HCT116 (cell line): ENCODE data around the gene PRPF18. TPM values are rescaled to one million over a fixed set of nuclear protein-coding genes. Genes with fewer than 3 reads are reported as not detected.

Experiments used
- ATAC-seq: fragments of 200-7000 bp; cut with Tn5 transposase; 2 replicates; pipeline ENCODE4 v1.9.1; 2020; ENCODE audit warnings: mild to moderate bottlenecking, moderate library complexity
- BruUV-seq: library from RNA; stranded (reverse); fragments of 400-500 nt; replicated peaks from 2 replicates; lab custom pipeline; 2021; lab: Mats Ljungman, UMichigan
- CTCF ChIA-PET: fragments of 300-600 bp; sonication (Branson Sonifier 250); formaldehyde crosslinking; loops from one replicate; lab custom pipeline; 2021; ENCODE audit warnings: antibody characterized with exemption; lab: Charles Lee
- POLR2A ChIA-PET: fragments of 300-600, 350-600 bp; sonication (Branson Sonifier 250); formaldehyde crosslinking; loops from one replicate; lab custom pipeline; 2021; ENCODE audit warnings: antibody characterized with exemption; lab: Charles Lee
- RAD21 ChIA-PET, 2 experiments: fragments of 300-600 bp; sonication (Branson Sonifier 250); formaldehyde crosslinking; loops; one replicate each; lab custom pipeline; 2023; ENCODE audit warnings: low total read pairs in 2 of 2; ENCODE audit not compliant: uncharacterized antibody in 2 of 2, unreplicated experiment in 2 of 2, low non-redundant PET in 1 of 2; lab: Charles Lee
- DNase-seq: peaks from one replicate; pipeline ENCODE4 v3.0.0-alpha.2; 2010; ENCODE audit warnings: low read depth, low spot score
- H2AFZ ChIP-seq: fragments of 200-600 bp; shearing (Covaris generic), sonication (generic); 2 replicates; pipeline ENCODE4 v1.6.1; 2017; ENCODE audit warnings: low read depth, mixed run types, mixed read lengths, antibody characterized with exemption, low read length; ENCODE audit not compliant: poor library complexity, severe bottlenecking
- H3K27ac ChIP-seq: 2 replicates; pipeline ENCODE4 v1.5.1; 2012; ENCODE audit warnings: low read depth, low read length
- H3K27me3 ChIP-seq: fragments of 200-600 bp; sonication (generic); 2 replicates; pipeline ENCODE4 v1.6.1; 2016; ENCODE audit warnings: mixed run types, low read length, mixed read lengths; ENCODE audit not compliant: insufficient read depth
- H3K36me3 ChIP-seq, 2 experiments: fragments of 200-500 bp in 1 of 2; fragments of 200-600 bp in 1 of 2; sonication (Bioruptor generic) in 1 of 2; sonication (generic) in 1 of 2; 2 replicates each; pipeline versions ENCODE4 v1.5.1 to v1.6.1; 2014 to 2016; ENCODE audit warnings: low read length in 2 of 2, inconsistent platforms in 1 of 2, mixed read lengths in 1 of 2, mixed run types in 1 of 2; ENCODE audit not compliant: insufficient read depth in 2 of 2, control insufficient read depth in 1 of 2
- H3K4me1 ChIP-seq, 2 experiments: fragments of 200-600 bp in 1 of 2; sonication (generic) in 1 of 2; 2 replicates each; pipeline versions ENCODE4 v1.5.1 to v1.6.1; 2012 to 2017; ENCODE audit warnings: low read length in 2 of 2, inconsistent platforms in 1 of 2, mild to moderate bottlenecking in 1 of 2, mixed read lengths in 1 of 2, mixed run types in 1 of 2, moderate library complexity in 1 of 2; ENCODE audit not compliant: insufficient read depth in 2 of 2, control insufficient read depth in 1 of 2
- H3K4me2 ChIP-seq: fragments of 200-600 bp; sonication (generic); 2 replicates; pipeline ENCODE4 v1.6.1; 2017; ENCODE audit warnings: mixed run types, low read length, mixed read lengths
- H3K4me3 ChIP-seq, 2 experiments: fragments of 200-600 bp in 1 of 2; sonication (generic) in 1 of 2; replicated peaks in 1 of 2; 2 replicates each; pipeline ENCODE4 v1.5.1; 2011 to 2016; ENCODE audit warnings: low read length in 2 of 2, control low read depth in 1 of 2, low read depth in 1 of 2, mild to moderate bottlenecking in 1 of 2, mixed read lengths in 1 of 2, mixed run types in 1 of 2
- H3K79me2 ChIP-seq: fragments of 200-600 bp; sonication (generic); 2 replicates; pipeline ENCODE4 v1.6.1; 2017; ENCODE audit warnings: mild to moderate bottlenecking, mixed run types, low read length, moderate library complexity, mixed read lengths; ENCODE audit not compliant: insufficient read depth
- H3K9ac ChIP-seq: fragments of 200-600 bp; sonication (generic); 2 replicates; pipeline ENCODE4 v1.6.1; 2016; ENCODE audit warnings: low read length, mixed read lengths
- H3K9me2 ChIP-seq: fragments of 200-600 bp; sonication (generic), shearing (Covaris generic); 2 replicates; pipeline ENCODE4 v1.6.1; 2017; ENCODE audit warnings: mixed run types, mild to moderate bottlenecking, moderate library complexity; ENCODE audit not compliant: insufficient read depth
- H3K9me3 ChIP-seq, 2 experiments: fragments of 200-500 bp in 1 of 2; fragments of 200-600 bp in 1 of 2; sonication (Bioruptor generic) in 1 of 2; sonication (generic) in 1 of 2; 2 replicates each; pipeline ENCODE4 v1.6.1; 2014 to 2017; ENCODE audit warnings: low read length in 2 of 2, mixed read lengths in 2 of 2, inconsistent platforms in 1 of 2, low read depth in 1 of 2, mild to moderate bottlenecking in 1 of 2, mixed run types in 1 of 2, moderate library complexity in 1 of 2; ENCODE audit not compliant: control insufficient read depth in 1 of 2, insufficient read depth in 1 of 2
- H4K20me1 ChIP-seq: fragments of 200-600 bp; sonication (generic), shearing (Covaris generic); 2 replicates; pipeline ENCODE4 v1.6.1; 2017; ENCODE audit warnings: mixed run types, mild to moderate bottlenecking, moderate library complexity; ENCODE audit not compliant: insufficient read depth
- CEBPB ChIP-seq: IDR thresholded peaks from 2 replicates; pipeline ENCODE4 v1.6.1; 2012; ENCODE audit warnings: low read depth
- ELF1 ChIP-seq: IDR thresholded peaks from 2 replicates; pipeline ENCODE4 v1.6.1; 2012; ENCODE audit warnings: low read depth, borderline replicate concordance
- EZH2 ChIP-seq: fragments of 200-600 bp; sonication (generic); IDR thresholded peaks from 2 replicates; pipeline ENCODE4 v1.6.1; 2017; ENCODE audit warnings: antibody characterized with exemption, mixed run types
- FOSL1 ChIP-seq: IDR thresholded peaks from 2 replicates; pipeline ENCODE4 v1.6.1; 2012; ENCODE audit warnings: low read depth
- JUND ChIP-seq: IDR thresholded peaks from 2 replicates; pipeline ENCODE4 v1.6.1; 2012
- POLR2A ChIP-seq: IDR thresholded peaks from 2 replicates; pipeline ENCODE4 v1.7.0; 2011; ENCODE audit warnings: borderline replicate concordance; ENCODE audit not compliant: insufficient read depth, insufficient read length; ENCODE audit errors: extremely low read depth
- RAD21 ChIP-seq: IDR thresholded peaks from 2 replicates; pipeline ENCODE4 v1.6.1; 2012; ENCODE audit warnings: low read depth, mild to moderate bottlenecking
- SP1 ChIP-seq: IDR thresholded peaks from 2 replicates; pipeline ENCODE4 v1.6.1; 2012; ENCODE audit warnings: low read depth
- SRF ChIP-seq: IDR thresholded peaks from 2 replicates; pipeline ENCODE4 v1.6.1; 2012; ENCODE audit warnings: low read depth
- TCF7L2 ChIP-seq: IDR thresholded peaks from 2 replicates; pipeline ENCODE4 v1.7.0; 2011; ENCODE audit warnings: borderline replicate concordance, inconsistent platforms; ENCODE audit not compliant: insufficient read depth, insufficient read length; ENCODE audit errors: extremely low read depth
- ZNF274 ChIP-seq: fragments of 200-500 bp; sonication (Bioruptor generic); IDR thresholded peaks from 2 replicates; pipeline ENCODE4 v1.6.1; 2014; ENCODE audit warnings: mild to moderate bottlenecking, low read depth, low read length, inconsistent platforms
- intact Hi-C: fragments of 100-400 bp; cut with micrococcal nuclease; formaldehyde crosslinking; loops from 2 replicates; pipeline ENCODE4 v1.10.0; 2022
- total RNA-seq: library from RNA; stranded (reverse); gene quantifications from one replicate; pipeline ENCODE4 v1.2.1, GENCODE V29; 2021; ENCODE audit not compliant: unreplicated experiment
- TF ChIP-seq, protein P1 (sequence below), 3 experiments: fragments of 200-600 bp in 1 of 3; sonication (generic) in 1 of 3; IDR thresholded peaks in 2 of 3; conservative IDR thresholded peaks in 1 of 3; 2 replicates each; pipeline ENCODE4 v1.5.1; 2012 to 2017; ENCODE audit warnings: low read depth in 2 of 3, low read length in 2 of 3, antibody characterized with exemption in 1 of 3, borderline replicate concordance in 1 of 3, control low read depth in 1 of 3, mild to moderate bottlenecking in 1 of 3, mixed read lengths in 1 of 3, mixed run types in 1 of 3, moderate library complexity in 1 of 3; ENCODE audit not compliant: insufficient read depth in 1 of 3
- TF ChIP-seq, protein P2 (sequence below): IDR thresholded peaks from 2 replicates; pipeline ENCODE4 v1.6.1; 2012
- TF ChIP-seq, protein P3 (sequence below): IDR thresholded peaks from 2 replicates; pipeline ENCODE4 v1.6.1; 2012; ENCODE audit warnings: low read depth

PRPF18 gene
- total RNA-seq, 1 experiment from 2014 or later: 16.2 TPM

DNA sequence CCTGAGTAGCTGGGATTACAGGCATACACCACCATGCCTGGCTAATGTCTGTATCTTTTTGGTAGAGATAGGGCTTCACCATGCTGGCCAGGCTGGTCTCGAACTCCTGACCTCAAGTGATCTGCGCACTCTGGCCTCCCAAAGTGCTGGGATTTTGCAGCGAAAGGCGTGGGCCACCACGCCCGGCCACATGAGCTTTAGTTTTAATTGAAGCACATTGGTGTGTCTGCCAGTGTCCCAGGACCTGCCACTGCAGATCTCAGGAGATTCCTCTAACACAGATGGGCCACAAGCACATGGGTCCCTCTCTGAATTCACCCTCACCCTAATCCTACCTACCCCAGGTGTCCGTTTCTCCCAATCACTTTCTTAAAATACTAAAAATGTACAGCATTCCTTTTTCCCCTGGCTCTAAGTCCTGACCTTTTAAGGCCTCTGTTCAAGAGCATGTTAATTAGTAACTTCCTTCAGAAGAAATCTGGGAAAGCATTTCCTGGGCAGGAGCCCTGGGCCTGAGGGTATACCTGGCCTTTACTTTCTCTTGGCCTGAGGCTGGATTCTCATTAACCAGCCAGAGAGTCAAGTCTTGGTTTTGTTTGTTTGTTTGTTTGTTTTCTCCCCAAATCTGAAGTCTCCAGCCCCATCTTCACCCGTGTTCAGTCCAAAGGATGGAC is 82.6 kb downstream of the PRPF18 start (continued):
- TF ChIP-seq, protein P1, sequence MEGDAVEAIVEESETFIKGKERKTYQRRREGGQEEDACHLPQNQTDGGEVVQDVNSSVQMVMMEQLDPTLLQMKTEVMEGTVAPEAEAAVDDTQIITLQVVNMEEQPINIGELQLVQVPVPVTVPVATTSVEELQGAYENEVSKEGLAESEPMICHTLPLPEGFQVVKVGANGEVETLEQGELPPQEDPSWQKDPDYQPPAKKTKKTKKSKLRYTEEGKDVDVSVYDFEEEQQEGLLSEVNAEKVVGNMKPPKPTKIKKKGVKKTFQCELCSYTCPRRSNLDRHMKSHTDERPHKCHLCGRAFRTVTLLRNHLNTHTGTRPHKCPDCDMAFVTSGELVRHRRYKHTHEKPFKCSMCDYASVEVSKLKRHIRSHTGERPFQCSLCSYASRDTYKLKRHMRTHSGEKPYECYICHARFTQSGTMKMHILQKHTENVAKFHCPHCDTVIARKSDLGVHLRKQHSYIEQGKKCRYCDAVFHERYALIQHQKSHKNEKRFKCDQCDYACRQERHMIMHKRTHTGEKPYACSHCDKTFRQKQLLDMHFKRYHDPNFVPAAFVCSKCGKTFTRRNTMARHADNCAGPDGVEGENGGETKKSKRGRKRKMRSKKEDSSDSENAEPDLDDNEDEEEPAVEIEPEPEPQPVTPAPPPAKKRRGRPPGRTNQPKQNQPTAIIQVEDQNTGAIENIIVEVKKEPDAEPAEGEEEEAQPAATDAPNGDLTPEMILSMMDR (IDR thresholded peaks at IDR 0.05 in 2 of 3, conservative IDR thresholded peaks at IDR 0.05 in 1 of 3; ENCODE audit: borderline replicate concordance in 1 of 3, insufficient read depth in 1 of 3, low read depth in 2 of 3, low read length in 2 of 3): no peak
- TF ChIP-seq RAD21: no peak

DNA sequence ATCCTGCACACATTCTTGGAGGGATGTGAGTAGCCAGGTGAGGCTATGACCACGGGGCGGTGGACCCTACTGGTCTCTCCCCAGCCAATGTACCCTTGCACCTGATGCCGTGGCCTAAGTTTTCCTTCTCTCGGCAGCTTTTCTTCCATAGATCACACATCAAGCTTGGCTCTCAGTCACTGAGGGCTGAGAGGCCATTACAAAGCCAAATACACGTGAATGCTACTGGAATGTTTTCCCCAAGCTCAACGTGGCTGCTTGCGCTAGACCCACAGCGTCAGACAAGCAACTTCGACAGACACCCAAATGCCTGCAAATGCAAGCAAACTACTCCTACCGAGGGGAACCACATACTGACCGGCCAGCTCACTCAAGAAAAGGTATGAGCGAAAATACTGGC is 83.1 kb downstream of the PRPF18 start:
- intact Hi-C loops: no loop called here
- no peaks in the 10 kb centered on the region for H3K9me2 ChIP-seq
- H3K79me2 ChIP-seq: no peaks in the 10 kb centered on the region
- H3K27ac ChIP-seq: no peak overlapping the region
- no peaks in the 10 kb centered on the region for H3K36me3 ChIP-seq
- no peak overlapping the region for H3K4me2 ChIP-seq
- H3K9ac ChIP-seq: no peak overlapping the region
- ATAC-seq (no peak), DNase-seq (no peak)
- no TSS peak for BruUV-seq
- no peaks in the 10 kb centered on the region for H3K4me1 ChIP-seq
- ChIA-PET POLR2A (no interaction called here), RAD21 (no interaction called here), CTCF (no interaction called here)
- H2AFZ ChIP-seq: no peak overlapping the region
- H3K4me3 ChIP-seq: no peak overlapping the region
- no peaks in the 10 kb centered on the region for H3K27me3 ChIP-seq
- H4K20me1 ChIP-seq: no peaks in the 10 kb centered on the region
- no peaks in the 10 kb centered on the region for H3K9me3 ChIP-seq
- TF ChIP-seq RAD21: no peak
- TF ChIP-seq EZH2: no peak
- TF ChIP-seq CEBPB: no peak
- no peak for TF ChIP-seq FOSL1
- no peak for TF ChIP-seq TCF7L2
- TF ChIP-seq JUND: no peak
- no peak for TF ChIP-seq ZNF274
- no peak for TF ChIP-seq ELF1
- no peak for TF ChIP-seq SRF
- TF ChIP-seq SP1: no peak
- TF ChIP-seq, protein P2, sequence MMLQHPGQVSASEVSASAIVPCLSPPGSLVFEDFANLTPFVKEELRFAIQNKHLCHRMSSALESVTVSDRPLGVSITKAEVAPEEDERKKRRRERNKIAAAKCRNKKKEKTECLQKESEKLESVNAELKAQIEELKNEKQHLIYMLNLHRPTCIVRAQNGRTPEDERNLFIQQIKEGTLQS: no peak
- TF ChIP-seq, protein P3, sequence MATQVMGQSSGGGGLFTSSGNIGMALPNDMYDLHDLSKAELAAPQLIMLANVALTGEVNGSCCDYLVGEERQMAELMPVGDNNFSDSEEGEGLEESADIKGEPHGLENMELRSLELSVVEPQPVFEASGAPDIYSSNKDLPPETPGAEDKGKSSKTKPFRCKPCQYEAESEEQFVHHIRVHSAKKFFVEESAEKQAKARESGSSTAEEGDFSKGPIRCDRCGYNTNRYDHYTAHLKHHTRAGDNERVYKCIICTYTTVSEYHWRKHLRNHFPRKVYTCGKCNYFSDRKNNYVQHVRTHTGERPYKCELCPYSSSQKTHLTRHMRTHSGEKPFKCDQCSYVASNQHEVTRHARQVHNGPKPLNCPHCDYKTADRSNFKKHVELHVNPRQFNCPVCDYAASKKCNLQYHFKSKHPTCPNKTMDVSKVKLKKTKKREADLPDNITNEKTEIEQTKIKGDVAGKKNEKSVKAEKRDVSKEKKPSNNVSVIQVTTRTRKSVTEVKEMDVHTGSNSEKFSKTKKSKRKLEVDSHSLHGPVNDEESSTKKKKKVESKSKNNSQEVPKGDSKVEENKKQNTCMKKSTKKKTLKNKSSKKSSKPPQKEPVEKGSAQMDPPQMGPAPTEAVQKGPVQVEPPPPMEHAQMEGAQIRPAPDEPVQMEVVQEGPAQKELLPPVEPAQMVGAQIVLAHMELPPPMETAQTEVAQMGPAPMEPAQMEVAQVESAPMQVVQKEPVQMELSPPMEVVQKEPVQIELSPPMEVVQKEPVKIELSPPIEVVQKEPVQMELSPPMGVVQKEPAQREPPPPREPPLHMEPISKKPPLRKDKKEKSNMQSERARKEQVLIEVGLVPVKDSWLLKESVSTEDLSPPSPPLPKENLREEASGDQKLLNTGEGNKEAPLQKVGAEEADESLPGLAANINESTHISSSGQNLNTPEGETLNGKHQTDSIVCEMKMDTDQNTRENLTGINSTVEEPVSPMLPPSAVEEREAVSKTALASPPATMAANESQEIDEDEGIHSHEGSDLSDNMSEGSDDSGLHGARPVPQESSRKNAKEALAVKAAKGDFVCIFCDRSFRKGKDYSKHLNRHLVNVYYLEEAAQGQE: no peak
- TF ChIP-seq POLR2A: no peak
- TF ChIP-seq, protein P1 (IDR thresholded peaks at IDR 0.05 in 2 of 3, conservative IDR thresholded peaks at IDR 0.05 in 1 of 3; ENCODE audit: borderline replicate concordance in 1 of 3, insufficient read depth in 1 of 3, low read depth in 2 of 3, low read length in 2 of 3): no peak
